Spleen (tissue), 11 donors: ENCODE measurements around the gene ARID4B. TPM values are rescaled to one million over a fixed set of nuclear protein-coding genes. Genes with fewer than 3 reads are reported as not detected.

Source experiments
- DNase-seq: peaks from one replicate; pipeline ENCODE4 v3.0.0-alpha.2; 2020
- H3K27ac ChIP-seq, 8 donors: fragments of 200-600 bp; sonication (generic) in 7 of 8; 1 replicate in 4 of 8; 2 replicates in 4 of 8; pipeline versions ENCODE4 v1.5.0 to v1.8.0; 2016 to 2021; ENCODE audit warnings: inconsistent platforms in 4 of 8, mild to moderate bottlenecking in 4 of 8, moderate library complexity in 1 of 8
- H3K27me3 ChIP-seq, 7 donors: fragments of 200-600 bp; sonication (generic) in 6 of 7; replicated peaks in 1 of 7; 1 replicate in 4 of 7; 2 replicates in 3 of 7; pipeline versions ENCODE4 v1.5.0 to v1.8.0; 2016 to 2021; ENCODE audit warnings: inconsistent platforms in 3 of 7, mild to moderate bottlenecking in 1 of 7
- H3K36me3 ChIP-seq, 6 donors: fragments of 200-600 bp; sonication (generic) in 5 of 6; 1 replicate in 4 of 6; 2 replicates in 2 of 6; pipeline versions ENCODE4 v1.5.0 to v1.8.0; 2016 to 2021; ENCODE audit warnings: inconsistent platforms in 2 of 6
- H3K4me1 ChIP-seq, 6 donors: fragments of 200-600 bp; sonication (generic) in 5 of 6; 1 replicate in 3 of 6; 2 replicates in 3 of 6; pipeline versions ENCODE4 v1.5.0 to v1.8.0; 2016 to 2021; ENCODE audit warnings: inconsistent platforms in 3 of 6
- H3K4me3 ChIP-seq, 8 donors: fragments of 200-600 bp; sonication (generic) in 7 of 8; 1 replicate in 4 of 8; 2 replicates in 4 of 8; pipeline versions ENCODE4 v1.5.0 to v1.8.0; 2016 to 2021; ENCODE audit warnings: inconsistent platforms in 4 of 8, mild to moderate bottlenecking in 4 of 8, moderate library complexity in 2 of 8
- H3K9me3 ChIP-seq, 8 donors: fragments of 200-600 bp; sonication (generic) in 7 of 8; 1 replicate in 4 of 8; 2 replicates in 4 of 8; pipeline versions ENCODE4 v1.5.0 to v1.8.0; 2016 to 2021; ENCODE audit warnings: inconsistent platforms in 4 of 8
- POLR2A ChIP-seq, 3 donors: fragments of 450-650 bp; IDR thresholded peaks; one replicate each; pipeline ENCODE4 v1.5.1; 2017; ENCODE audit warnings: antibody characterized with exemption in 3 of 3, mild to moderate bottlenecking in 1 of 3
- POLR2AphosphoS5 ChIP-seq, 3 donors: sonication (generic); formaldehyde crosslinking; IDR thresholded peaks; one replicate each; pipeline ENCODE4 v1.5.1; 2017; ENCODE audit warnings: antibody characterized with exemption in 3 of 3
- WGBS, 5 donors: extraction: QIAGEN DNeasy Blood & Tissue Kit in 3 of 5; methylation state at CpG; one replicate each; pipeline versions ENCODE4 v1.1.5 to v1.1.7; 2013 to 2018; 5-methylcytosine and 5-hydroxymethylcytosine counted together
- intact Hi-C: fragments of 100-400 bp; cut with DNase I; formaldehyde crosslinking; loops from one replicate; pipeline ENCODE4 v1.15.0; 2023; ENCODE audit warnings: low total_unique reads
- polyA plus RNA-seq, 3 donors: library from polyadenylated mRNA; stranded (reverse); fragments of 200-250 nt; gene quantifications; one replicate each; pipeline ENCODE4 v1.2.1, GENCODE V29; 2013
- total RNA-seq, 7 donors: library from RNA; depleted of rRNA in 3 of 7; stranded (reverse); fragments of >200 nt in 3 of 7; fragmentation: NEBNext Ultra II Directional in 4 of 7; extraction: Animal tissue kit (Norgen Biotek cat#: 25700) in 4 of 7; gene quantifications; one replicate each; pipeline versions ENCODE4 v1.1.0 to v1.2.1, GENCODE V29; 2016 to 2021
- TF ChIP-seq, protein P1 (sequence below), 11 experiments: fragments of 200-600 bp in 7 of 11; fragments of 450-650 bp in 4 of 11; sonication (generic) in 4 of 11; IDR thresholded peaks in 8 of 11; conservative IDR thresholded peaks in 3 of 11; 1 replicate in 7 of 11; 2 replicates in 4 of 11; pipeline versions ENCODE4 v1.4.0 to v1.8.0; 2016 to 2021; ENCODE audit warnings: antibody characterized with exemption in 11 of 11, inconsistent platforms in 4 of 11, mild to moderate bottlenecking in 1 of 11
- donor health status: healthy with polysubstance abuse.
- donor health status: DM: no; HTN: no; CAD: no; lungs with moderate emphysema.
- donor health status: DM: no; HTN: no; CAD: no.
- donor health status: Bipolar disorder and iron deficiency.
- donor health status: healthy.
- donor health status: DM: no; HTN: no; CAD: no.
- donor health status: DM: yes; HTN: yes; CAD: no.

The ARID4B gene
- total and polyA plus RNA-seq, 10 donors = 13.2 to 82.0 (median 65.6) TPM

DNA sequence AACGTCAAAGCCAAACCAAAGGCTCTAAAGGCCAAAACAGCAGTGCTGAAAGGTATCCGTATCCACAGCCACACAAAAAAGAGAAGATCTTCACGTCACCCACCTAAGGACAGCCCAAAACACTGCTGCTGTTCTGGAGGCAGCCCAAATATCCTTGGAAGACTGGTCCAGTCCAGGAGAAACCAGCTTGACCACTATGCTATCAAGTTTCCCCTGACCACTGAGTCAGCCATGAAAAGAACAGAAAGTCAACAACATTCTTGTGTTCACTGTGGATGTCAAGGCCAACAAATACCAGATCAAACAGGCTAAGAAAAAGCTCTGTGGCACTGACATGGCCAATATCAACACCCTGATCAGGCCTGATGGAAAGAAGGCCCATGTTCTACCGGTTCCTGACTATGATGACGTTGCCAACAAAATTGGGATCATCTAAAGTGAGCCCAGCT, 32.1 kb downstream of the ARID4B start:
- Histone ChIP-seq H3K4me3 (no peak overlapping the region), H3K36me3 (no peaks in the 10 kb centered on the region), H3K27ac (peak overlapping the region in 4 of 8 donors; percentile 36 to 69 (median 47)), H3K27me3 (no peaks in the 10 kb centered on the region), H3K9me3 (peaks cover 0 to 20% (median 10%) of the 10 kb centered on the region in 8 donors), H3K4me1 (peaks cover 12 to 97% (median 75%) of the 10 kb centered on the region in 6 donors)
- TF ChIP-seq POLR2A (IDR thresholded peaks at IDR 0.05) (no peak), POLR2AphosphoS5 (IDR thresholded peaks at IDR 0.05) (no peak)
- TF ChIP-seq, protein P1, sequence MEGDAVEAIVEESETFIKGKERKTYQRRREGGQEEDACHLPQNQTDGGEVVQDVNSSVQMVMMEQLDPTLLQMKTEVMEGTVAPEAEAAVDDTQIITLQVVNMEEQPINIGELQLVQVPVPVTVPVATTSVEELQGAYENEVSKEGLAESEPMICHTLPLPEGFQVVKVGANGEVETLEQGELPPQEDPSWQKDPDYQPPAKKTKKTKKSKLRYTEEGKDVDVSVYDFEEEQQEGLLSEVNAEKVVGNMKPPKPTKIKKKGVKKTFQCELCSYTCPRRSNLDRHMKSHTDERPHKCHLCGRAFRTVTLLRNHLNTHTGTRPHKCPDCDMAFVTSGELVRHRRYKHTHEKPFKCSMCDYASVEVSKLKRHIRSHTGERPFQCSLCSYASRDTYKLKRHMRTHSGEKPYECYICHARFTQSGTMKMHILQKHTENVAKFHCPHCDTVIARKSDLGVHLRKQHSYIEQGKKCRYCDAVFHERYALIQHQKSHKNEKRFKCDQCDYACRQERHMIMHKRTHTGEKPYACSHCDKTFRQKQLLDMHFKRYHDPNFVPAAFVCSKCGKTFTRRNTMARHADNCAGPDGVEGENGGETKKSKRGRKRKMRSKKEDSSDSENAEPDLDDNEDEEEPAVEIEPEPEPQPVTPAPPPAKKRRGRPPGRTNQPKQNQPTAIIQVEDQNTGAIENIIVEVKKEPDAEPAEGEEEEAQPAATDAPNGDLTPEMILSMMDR (IDR thresholded peaks at IDR 0.05 in 8 of 11, conservative IDR thresholded peaks at IDR 0.05 in 3 of 11) = no peak
- DNase-seq = no peak
- WGBS, 5 donors = 91 to 97% (median 93%) methylated on average over 5 of the region's 5 CpGs
- intact Hi-C loops = no loop called here

DNA sequence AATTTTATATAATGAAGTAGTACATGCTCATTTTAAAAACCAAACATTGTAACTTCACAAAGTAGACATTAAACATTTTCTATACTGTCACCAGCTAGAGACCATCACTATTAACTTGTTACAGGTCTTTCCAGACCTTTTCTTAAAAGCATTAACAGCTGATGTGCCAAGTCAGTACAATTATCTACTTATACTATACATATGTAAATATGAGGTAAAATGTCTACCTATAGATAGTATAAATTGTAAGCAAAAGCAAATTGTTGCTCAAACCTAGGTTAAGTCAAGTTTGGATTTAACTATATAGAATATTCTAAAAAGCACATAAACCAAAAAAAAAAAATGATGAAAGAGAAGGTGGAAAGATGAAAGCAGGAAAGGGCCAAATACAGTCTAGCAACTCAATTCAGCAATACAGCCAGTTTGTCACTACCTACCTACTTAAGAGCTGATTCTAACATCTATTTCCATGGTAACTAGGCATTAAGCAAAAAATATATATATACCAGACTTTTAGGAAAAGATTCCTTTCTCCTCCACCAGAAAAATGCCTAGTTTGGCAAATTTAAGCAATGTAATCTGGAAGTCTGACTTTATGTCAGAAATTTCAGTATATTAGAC, 34.5 kb downstream of the ARID4B start:
- Histone ChIP-seq H3K27me3 (no peaks in the 10 kb centered on the region), H3K27ac (no peak overlapping the region), H3K36me3 (no peaks in the 10 kb centered on the region), H3K9me3 (peaks cover 0 to 20% (median 10%) of the 10 kb centered on the region in 8 donors), H3K4me3 (no peak overlapping the region), H3K4me1 (peaks cover 8 to 97% (median 69%) of the 10 kb centered on the region in 6 donors)
- intact Hi-C loops = no loop called here
- DNase-seq = no peak
- TF ChIP-seq POLR2AphosphoS5 (IDR thresholded peaks at IDR 0.05) (no peak), POLR2A (IDR thresholded peaks at IDR 0.05) (no peak)
- TF ChIP-seq, protein P1 (IDR thresholded peaks at IDR 0.05 in 8 of 11, conservative IDR thresholded peaks at IDR 0.05 in 3 of 11) = no peak

DNA sequence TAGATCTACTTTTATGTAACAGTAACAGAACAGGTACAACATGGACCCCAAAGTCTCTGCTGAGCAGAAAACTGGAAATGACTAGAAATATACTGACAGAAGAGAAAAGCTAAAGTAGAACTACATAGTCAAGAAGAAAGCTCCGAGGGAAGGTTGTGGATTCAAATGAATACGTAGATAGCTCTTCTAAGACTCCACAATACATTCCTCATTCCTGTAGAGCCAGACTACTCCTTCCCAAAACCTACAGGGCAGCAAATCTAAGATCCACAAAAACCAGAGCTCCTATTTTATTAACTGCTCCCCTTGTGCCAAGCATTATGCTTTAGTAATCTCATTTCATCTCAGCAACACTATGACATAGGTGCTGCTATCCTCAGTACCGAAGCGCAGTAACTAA, 35.2 kb downstream of the ARID4B start:
- 90 to 95% (median 93%) methylated on average over 4 of the region's 4 CpGs for WGBS, 5 donors
- intact Hi-C loops = no loop called here
- Histone ChIP-seq H3K9me3 (peaks cover 0 to 20% (median 10%) of the 10 kb centered on the region in 8 donors), H3K27ac (no peak overlapping the region), H3K36me3 (no peaks in the 10 kb centered on the region), H3K4me3 (no peak overlapping the region), H3K4me1 (peaks cover 9 to 97% (median 69%) of the 10 kb centered on the region in 6 donors), H3K27me3 (no peaks in the 10 kb centered on the region)
- TF ChIP-seq, protein P1 (IDR thresholded peaks at IDR 0.05 in 8 of 11, conservative IDR thresholded peaks at IDR 0.05 in 3 of 11) = no peak
- no peak for TF ChIP-seq POLR2A (IDR thresholded peaks at IDR 0.05)
- TF ChIP-seq POLR2AphosphoS5 (IDR thresholded peaks at IDR 0.05) = no peak
- DNase-seq = no peak

DNA sequence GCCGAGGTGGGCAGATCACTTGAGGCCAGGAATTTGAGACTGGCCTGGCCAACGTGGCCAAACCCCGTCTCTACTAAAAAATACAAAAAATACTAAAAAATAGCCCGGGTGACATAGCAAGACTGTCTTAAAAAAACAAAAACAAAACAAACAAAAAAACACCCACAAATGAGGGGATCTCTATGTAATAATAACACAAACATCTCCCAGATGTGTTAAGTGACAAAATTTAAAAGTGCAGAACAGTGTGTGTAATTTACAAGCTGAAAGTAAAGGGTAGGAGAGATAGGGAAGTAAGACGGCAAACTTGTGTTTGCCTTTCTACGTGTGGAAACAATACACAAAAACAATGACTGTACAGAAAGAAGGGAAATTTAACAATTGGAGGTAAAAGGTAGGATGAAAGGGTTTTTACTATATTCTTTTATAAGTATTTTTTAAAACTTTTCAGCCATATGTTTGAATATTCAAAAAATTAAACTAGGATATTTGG, 36.3 kb downstream of the ARID4B start:
- H3K27ac ChIP-seq = peak overlapping the region in 1 of 8 donors; percentile 20
- TF ChIP-seq, protein P1 (IDR thresholded peaks at IDR 0.05 in 8 of 11, conservative IDR thresholded peaks at IDR 0.05 in 3 of 11) = no peak
- no peak for TF ChIP-seq POLR2AphosphoS5 (IDR thresholded peaks at IDR 0.05)
- no peak for TF ChIP-seq POLR2A (IDR thresholded peaks at IDR 0.05)
- WGBS, 5 donors = 62 to 78% (median 64%) methylated on average over 6 of the region's 6 CpGs
- H3K4me1 ChIP-seq = peaks cover 15 to 98% (median 77%) of the 10 kb centered on the region in 6 donors
- intact Hi-C loops = no loop called here
- peaks cover 0 to 10% (median 5%) of the 10 kb centered on the region in 8 donors for H3K9me3 ChIP-seq
- DNase-seq = no peak
- no peak overlapping the region for H3K4me3 ChIP-seq
- H3K36me3 ChIP-seq = no peaks in the 10 kb centered on the region
- H3K27me3 ChIP-seq = no peaks in the 10 kb centered on the region
